Measurements from ENCODE around the gene CAMSAP1. TPM values are rescaled to one million over a fixed set of nuclear protein-coding genes. Genes with fewer than 3 reads are reported as not detected.
A peak's percentile ranks its signal among the peaks of the same experiment; 100 is the strongest.

CAMSAP1 gene
- total RNA-seq, 1 donor from 2014 or later, result 80.8 TPM

GRCh38 chr9:135801070-135801469 is 106.3 kb downstream of the CAMSAP1 start:
- TF ChIP-seq CTCF (conservative IDR thresholded peaks at IDR 0.05), result no peak
- H3K9me3 Mint-ChIP-seq, result no peaks in the 10 kb centered on the region
- peaks cover 3% of the 10 kb centered on the region for H3K4me1 Mint-ChIP-seq
- no peaks in the 10 kb centered on the region for H3K36me3 Mint-ChIP-seq (ENCODE audit: low read depth)
- DNase-seq (ENCODE audit: low read depth, low spot score), result no peak
- peaks cover 6% of the 10 kb centered on the region for H3K27me3 Mint-ChIP-seq (ENCODE audit: low read depth)
- no peak overlapping the region for H3K4me3 Mint-ChIP-seq
- no peak overlapping the region for H3K27ac Mint-ChIP-seq (ENCODE audit: unreplicated experiment)

- H3K27ac Mint-ChIP-seq (ENCODE audit: unreplicated experiment), result no peak overlapping the region
- H3K4me3 Mint-ChIP-seq, result no peak overlapping the region
- H3K36me3 Mint-ChIP-seq (ENCODE audit: low read depth), result no peaks in the 10 kb centered on the region
- no peaks in the 10 kb centered on the region for H3K9me3 Mint-ChIP-seq
- peaks cover 3% of the 10 kb centered on the region for H3K4me1 Mint-ChIP-seq
- H3K27me3 Mint-ChIP-seq (ENCODE audit: low read depth), result peaks cover 4% of the 10 kb centered on the region
- no peak for TF ChIP-seq CTCF (conservative IDR thresholded peaks at IDR 0.05)
- DNase-seq (ENCODE audit: low read depth, low spot score), result no peak
Observed at GRCh38 chr9:135799261-135799660, 108.1 kb downstream of the CAMSAP1 start.

GRCh38 chr9:135798263-135798585 is 109.1 kb downstream of the CAMSAP1 start:
- peaks cover 4% of the 10 kb centered on the region for H3K27me3 Mint-ChIP-seq (ENCODE audit: low read depth)
- TF ChIP-seq CTCF (conservative IDR thresholded peaks at IDR 0.05), result no peak
- DNase-seq (ENCODE audit: low read depth, low spot score), result no peak
- H3K9me3 Mint-ChIP-seq, result no peaks in the 10 kb centered on the region
- no peak overlapping the region for H3K4me3 Mint-ChIP-seq
- H3K27ac Mint-ChIP-seq (ENCODE audit: unreplicated experiment), result no peak overlapping the region
- H3K36me3 Mint-ChIP-seq (ENCODE audit: low read depth), result no peaks in the 10 kb centered on the region
- peaks cover 3% of the 10 kb centered on the region for H3K4me1 Mint-ChIP-seq

GRCh38 chr9:135797507-135798262 is 109.7 kb downstream of the CAMSAP1 start:
- H3K9me3 Mint-ChIP-seq, result no peaks in the 10 kb centered on the region
- no peak overlapping the region for H3K27ac Mint-ChIP-seq (ENCODE audit: unreplicated experiment)
- H3K27me3 Mint-ChIP-seq (ENCODE audit: low read depth), result peaks cover 4% of the 10 kb centered on the region
- TF ChIP-seq CTCF (conservative IDR thresholded peaks at IDR 0.05), result peak; percentile 66
- H3K4me1 Mint-ChIP-seq, result peaks cover 3% of the 10 kb centered on the region
- no peaks in the 10 kb centered on the region for H3K36me3 Mint-ChIP-seq (ENCODE audit: low read depth)
- no peak overlapping the region for H3K4me3 Mint-ChIP-seq
- DNase-seq (ENCODE audit: low read depth, low spot score), result peak; percentile 66

GRCh38 chr9:135796784-135797485 is 110.4 kb downstream of the CAMSAP1 start:
- no peak overlapping the region for H3K27ac Mint-ChIP-seq (ENCODE audit: unreplicated experiment)
- no peak for TF ChIP-seq CTCF (conservative IDR thresholded peaks at IDR 0.05)
- peaks cover 3% of the 10 kb centered on the region for H3K4me1 Mint-ChIP-seq
- H3K4me3 Mint-ChIP-seq, result no peak overlapping the region
- no peaks in the 10 kb centered on the region for H3K36me3 Mint-ChIP-seq (ENCODE audit: low read depth)
- peaks cover 4% of the 10 kb centered on the region for H3K27me3 Mint-ChIP-seq (ENCODE audit: low read depth)
- no peak for DNase-seq (ENCODE audit: low read depth, low spot score)
- H3K9me3 Mint-ChIP-seq, result no peaks in the 10 kb centered on the region
